Measurements from ENCODE around the gene DACT1.

Gene DACT1

GRCh38 chr14:58607131-58607951 lies 30.4 kb upstream of the DACT1 start:
- no peak for DNase-seq (ENCODE audit: insufficient read length, low spot score)
- no peak for FAIRE-seq
- TF ChIP-seq POLR2AphosphoS5 (IDR thresholded peaks at IDR 0.05; ENCODE audit: low read depth, low read length) = no peak
- no peak for TF ChIP-seq POU2F2 (IDR thresholded peaks at IDR 0.05; ENCODE audit: low read depth, low read length)
- TF ChIP-seq SPI1 (IDR thresholded peaks at IDR 0.05; ENCODE audit: low read depth, low read length) = no peak
- no peak for TF ChIP-seq PAX5 (IDR thresholded peaks at IDR 0.05; ENCODE audit: insufficient read depth, low read length, severe bottlenecking)
- TF ChIP-seq TAF1 (IDR thresholded peaks at IDR 0.05; ENCODE audit: low read depth, low read length) = no peak
- no peak for TF ChIP-seq POLR2A (IDR thresholded peaks at IDR 0.05; ENCODE audit: low read depth, low read length)

GRCh38 chr14:58607952-58608317 lies 29.8 kb upstream of the DACT1 start:
- FAIRE-seq (no peak), DNase-seq (ENCODE audit: insufficient read length, low spot score) (no peak)
- TF ChIP-seq POLR2A (IDR thresholded peaks at IDR 0.05; ENCODE audit: low read depth, low read length) (no peak), PAX5 (IDR thresholded peaks at IDR 0.05; ENCODE audit: insufficient read depth, low read length, severe bottlenecking) (no peak), TAF1 (IDR thresholded peaks at IDR 0.05; ENCODE audit: low read depth, low read length) (no peak), SPI1 (IDR thresholded peaks at IDR 0.05; ENCODE audit: low read depth, low read length) (no peak), POU2F2 (IDR thresholded peaks at IDR 0.05; ENCODE audit: low read depth, low read length) (no peak), POLR2AphosphoS5 (IDR thresholded peaks at IDR 0.05; ENCODE audit: low read depth, low read length) (no peak)

DNA sequence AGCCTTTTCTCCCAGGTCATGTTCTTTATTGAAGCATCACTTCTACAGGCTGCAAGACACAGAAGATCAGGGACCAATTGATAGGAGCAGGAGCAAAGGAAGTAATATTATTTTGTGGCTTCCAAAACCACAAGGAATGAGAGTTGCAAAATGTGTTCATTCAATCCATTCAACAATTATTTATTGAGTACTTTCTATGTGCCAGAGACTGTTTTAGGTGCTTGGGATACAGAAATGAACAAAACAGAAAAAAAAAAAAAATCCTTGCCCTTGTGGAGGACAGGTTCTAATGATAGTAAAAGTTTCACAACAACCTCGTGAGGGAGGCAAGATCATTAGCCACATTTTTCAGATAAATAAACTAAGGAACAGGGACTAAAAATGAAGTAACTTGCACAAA lies 20.1 kb upstream of the DACT1 start:
- FAIRE-seq (no peak), DNase-seq (ENCODE audit: insufficient read length, low spot score) (no peak)
- TF ChIP-seq POLR2A (IDR thresholded peaks at IDR 0.05; ENCODE audit: low read depth, low read length) = no peak
- no peak for TF ChIP-seq TAF1 (IDR thresholded peaks at IDR 0.05; ENCODE audit: low read depth, low read length)
- TF ChIP-seq PAX5 (IDR thresholded peaks at IDR 0.05; ENCODE audit: insufficient read depth, low read length, severe bottlenecking) = no peak
- no peak for TF ChIP-seq POU2F2 (IDR thresholded peaks at IDR 0.05; ENCODE audit: low read depth, low read length)
- TF ChIP-seq SPI1 (IDR thresholded peaks at IDR 0.05; ENCODE audit: low read depth, low read length) = no peak
- no peak for TF ChIP-seq POLR2AphosphoS5 (IDR thresholded peaks at IDR 0.05; ENCODE audit: low read depth, low read length)

DNA sequence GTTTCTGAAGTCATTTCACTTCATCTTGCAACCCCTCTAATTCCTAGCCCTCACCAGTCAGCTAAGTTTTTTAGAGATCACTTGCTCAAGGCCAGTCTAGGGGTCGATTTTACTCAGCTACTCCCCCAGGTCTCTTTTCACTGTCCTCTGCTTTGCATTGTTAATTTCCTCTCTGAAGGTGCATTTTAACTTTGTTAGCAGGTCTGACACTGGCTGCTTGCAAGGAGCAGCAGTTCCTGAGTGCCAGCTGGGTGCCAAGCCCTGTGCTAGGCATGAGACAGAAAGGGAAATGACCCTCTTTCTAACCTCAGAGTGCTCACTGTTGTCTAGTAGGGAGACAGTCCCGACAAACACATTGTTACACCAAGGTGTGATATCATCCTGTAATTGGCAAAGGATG lies 17.8 kb upstream of the DACT1 start:
- FAIRE-seq = no peak
- DNase-seq (ENCODE audit: insufficient read length, low spot score) = no peak

GRCh38 chr14:58625438-58625837 lies 12.3 kb upstream of the DACT1 start:
- no peak for FAIRE-seq
- DNase-seq (ENCODE audit: insufficient read length, low spot score) = no peak
- TF ChIP-seq POLR2AphosphoS5 (IDR thresholded peaks at IDR 0.05; ENCODE audit: low read depth, low read length) = no peak
- no peak for TF ChIP-seq POU2F2 (IDR thresholded peaks at IDR 0.05; ENCODE audit: low read depth, low read length)
- no peak for TF ChIP-seq SPI1 (IDR thresholded peaks at IDR 0.05; ENCODE audit: low read depth, low read length)
- no peak for TF ChIP-seq PAX5 (IDR thresholded peaks at IDR 0.05; ENCODE audit: insufficient read depth, low read length, severe bottlenecking)
- no peak for TF ChIP-seq TAF1 (IDR thresholded peaks at IDR 0.05; ENCODE audit: low read depth, low read length)
- TF ChIP-seq POLR2A (IDR thresholded peaks at IDR 0.05; ENCODE audit: low read depth, low read length) = no peak

More for the DNA sequence above, 17.8 kb upstream of the DACT1 start:
- TF ChIP-seq SPI1 (IDR thresholded peaks at IDR 0.05; ENCODE audit: low read depth, low read length) = no peak
- no peak for TF ChIP-seq POLR2A (IDR thresholded peaks at IDR 0.05; ENCODE audit: low read depth, low read length)
- no peak for TF ChIP-seq POU2F2 (IDR thresholded peaks at IDR 0.05; ENCODE audit: low read depth, low read length)
- no peak for TF ChIP-seq PAX5 (IDR thresholded peaks at IDR 0.05; ENCODE audit: insufficient read depth, low read length, severe bottlenecking)
- no peak for TF ChIP-seq POLR2AphosphoS5 (IDR thresholded peaks at IDR 0.05; ENCODE audit: low read depth, low read length)
- TF ChIP-seq TAF1 (IDR thresholded peaks at IDR 0.05; ENCODE audit: low read depth, low read length) = no peak

DNA sequence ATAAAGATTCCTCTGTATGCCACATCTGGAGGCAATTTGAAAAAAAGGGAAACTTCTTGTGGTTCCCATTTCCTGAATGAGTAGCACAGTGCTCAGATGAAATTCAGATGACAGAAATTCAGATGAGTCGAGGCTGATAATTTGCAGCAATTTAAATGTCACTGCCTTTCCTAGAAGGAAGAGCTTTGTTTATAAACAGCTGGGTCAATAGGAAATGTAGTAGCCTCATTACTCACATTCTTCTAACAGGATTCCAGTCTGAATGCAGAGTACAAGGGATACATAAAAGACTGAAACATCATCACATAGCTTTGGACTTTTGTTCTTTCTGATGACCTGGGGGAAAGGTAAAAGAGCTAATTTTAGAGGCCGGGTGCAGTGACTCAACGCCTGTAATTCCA lies 11.3 kb upstream of the DACT1 start:
- TF ChIP-seq PAX5 (IDR thresholded peaks at IDR 0.05; ENCODE audit: insufficient read depth, low read length, severe bottlenecking) (no peak), POLR2AphosphoS5 (IDR thresholded peaks at IDR 0.05; ENCODE audit: low read depth, low read length) (no peak), POU2F2 (IDR thresholded peaks at IDR 0.05; ENCODE audit: low read depth, low read length) (no peak), TAF1 (IDR thresholded peaks at IDR 0.05; ENCODE audit: low read depth, low read length) (no peak), POLR2A (IDR thresholded peaks at IDR 0.05; ENCODE audit: low read depth, low read length) (no peak), SPI1 (IDR thresholded peaks at IDR 0.05; ENCODE audit: low read depth, low read length) (no peak)
- FAIRE-seq (no peak), DNase-seq (ENCODE audit: insufficient read length, low spot score) (no peak)

DNA sequence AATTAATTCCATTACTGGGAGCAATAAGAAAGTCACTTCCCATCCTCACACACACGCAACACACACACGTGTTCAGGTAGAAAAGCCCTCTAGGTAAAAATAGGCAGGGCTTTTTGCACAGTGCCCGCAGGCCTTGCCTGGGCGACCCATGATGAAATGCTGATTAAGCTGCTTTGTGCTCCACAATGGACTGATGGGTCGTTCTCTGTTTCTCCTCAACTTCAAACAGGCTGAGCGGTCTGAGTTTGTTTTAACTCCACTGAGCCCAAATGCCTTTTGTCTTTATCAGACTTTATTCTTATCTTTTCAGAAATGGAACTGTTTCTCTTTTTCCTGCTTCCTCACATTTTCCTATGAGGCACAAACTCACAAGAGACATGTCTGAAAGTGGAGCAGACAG lies 9.4 kb upstream of the DACT1 start:
- TF ChIP-seq POU2F2 (IDR thresholded peaks at IDR 0.05; ENCODE audit: low read depth, low read length) = no peak
- no peak for TF ChIP-seq PAX5 (IDR thresholded peaks at IDR 0.05; ENCODE audit: insufficient read depth, low read length, severe bottlenecking)
- no peak for TF ChIP-seq SPI1 (IDR thresholded peaks at IDR 0.05; ENCODE audit: low read depth, low read length)
- TF ChIP-seq POLR2AphosphoS5 (IDR thresholded peaks at IDR 0.05; ENCODE audit: low read depth, low read length) = no peak
- no peak for TF ChIP-seq POLR2A (IDR thresholded peaks at IDR 0.05; ENCODE audit: low read depth, low read length)
- TF ChIP-seq TAF1 (IDR thresholded peaks at IDR 0.05; ENCODE audit: low read depth, low read length) = no peak
- DNase-seq (ENCODE audit: insufficient read length, low spot score) (no peak), FAIRE-seq (no peak)

GRCh38 chr14:58629281-58629680 lies 8.5 kb upstream of the DACT1 start:
- FAIRE-seq = no peak
- TF ChIP-seq SPI1 (IDR thresholded peaks at IDR 0.05; ENCODE audit: low read depth, low read length) = no peak
- TF ChIP-seq POLR2A (IDR thresholded peaks at IDR 0.05; ENCODE audit: low read depth, low read length) = no peak
- TF ChIP-seq POU2F2 (IDR thresholded peaks at IDR 0.05; ENCODE audit: low read depth, low read length) = no peak
- TF ChIP-seq PAX5 (IDR thresholded peaks at IDR 0.05; ENCODE audit: insufficient read depth, low read length, severe bottlenecking) = no peak
- no peak for TF ChIP-seq POLR2AphosphoS5 (IDR thresholded peaks at IDR 0.05; ENCODE audit: low read depth, low read length)
- no peak for TF ChIP-seq TAF1 (IDR thresholded peaks at IDR 0.05; ENCODE audit: low read depth, low read length)
- DNase-seq (ENCODE audit: insufficient read length, low spot score) = no peak

- TF ChIP-seq POU2F2 (IDR thresholded peaks at IDR 0.05; ENCODE audit: low read depth, low read length) (no peak), POLR2A (IDR thresholded peaks at IDR 0.05; ENCODE audit: low read depth, low read length) (no peak), SPI1 (IDR thresholded peaks at IDR 0.05; ENCODE audit: low read depth, low read length) (no peak), PAX5 (IDR thresholded peaks at IDR 0.05; ENCODE audit: insufficient read depth, low read length, severe bottlenecking) (no peak), POLR2AphosphoS5 (IDR thresholded peaks at IDR 0.05; ENCODE audit: low read depth, low read length) (no peak), TAF1 (IDR thresholded peaks at IDR 0.05; ENCODE audit: low read depth, low read length) (no peak)
- FAIRE-seq (no peak), DNase-seq (ENCODE audit: insufficient read length, low spot score) (no peak)
Observed at GRCh38 chr14:58631732-58632131, 6.0 kb upstream of the DACT1 start.
